ENCODE measurements around the gene MAGI1.

MAGI1 gene

DNA sequence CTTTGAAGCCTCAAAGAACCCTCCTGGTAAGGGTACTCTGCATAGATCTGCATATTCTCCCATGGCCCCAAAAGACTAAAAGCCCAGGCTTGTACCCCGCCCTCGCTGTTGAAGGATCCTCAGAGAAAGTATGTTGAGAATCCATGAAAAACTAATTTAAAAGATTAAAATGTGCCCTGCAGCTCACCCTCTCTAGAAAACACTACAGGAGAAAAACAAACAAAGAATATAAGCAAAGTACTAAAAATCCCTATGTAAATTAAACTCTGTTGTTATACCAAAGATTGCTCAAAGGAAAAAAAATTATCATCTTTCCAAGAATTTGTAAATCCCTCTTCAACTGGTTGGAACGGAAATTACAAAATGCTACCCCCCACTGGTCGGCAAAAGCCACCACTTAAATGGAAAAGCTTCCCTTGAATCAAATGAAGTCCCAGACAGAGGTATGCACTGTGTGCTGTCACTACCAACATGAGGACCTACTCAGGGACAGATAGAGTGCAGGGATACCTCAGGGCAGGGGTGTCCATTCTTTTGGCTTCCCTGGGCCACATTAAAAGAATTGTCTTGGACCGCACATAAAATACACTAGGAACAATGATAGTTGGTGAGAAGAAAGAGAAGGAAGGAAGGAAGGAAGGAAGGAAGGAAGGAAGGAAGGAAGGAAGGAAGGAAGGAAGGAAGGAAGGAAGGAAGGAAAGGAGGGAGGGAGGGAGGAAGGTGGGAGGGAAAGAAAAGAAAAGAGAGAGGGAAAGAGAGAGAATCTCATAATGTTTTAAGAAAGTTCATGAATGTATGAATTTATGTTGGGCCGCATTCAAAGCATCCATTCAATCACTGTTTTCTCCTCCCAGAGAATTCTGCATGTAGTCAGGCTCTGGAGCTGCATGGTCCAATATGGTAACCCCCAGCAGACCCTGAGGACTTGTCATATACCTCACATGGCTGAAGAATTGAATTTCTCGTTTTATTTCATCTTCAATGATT, 88.1 kb downstream of the MAGI1 start:
- H3K9me2 ChIP-seq (replicated peaks; ENCODE audit: insufficient read depth, low read length): no peaks in the 10 kb centered on the region
- no peaks in the 10 kb centered on the region for H3K36me3 ChIP-seq (ENCODE audit: low read length)
- H3K9ac ChIP-seq (ENCODE audit: low read length): no peak overlapping the region
- TF ChIP-seq EZH2phosphoT487 (conservative IDR thresholded peaks at IDR 0.05; ENCODE audit: low read length) (no peak), CTCF (IDR thresholded peaks at IDR 0.05; ENCODE audit: insufficient read depth, low read length, poor library complexity, severe bottlenecking) (no peak)
- H3K4me2 ChIP-seq (ENCODE audit: low read depth, low read length, poor library complexity, severe bottlenecking): no peak overlapping the region
- no peaks in the 10 kb centered on the region for H4K20me1 ChIP-seq (ENCODE audit: low read depth, low read length)
- H3K4me3 ChIP-seq (ENCODE audit: insufficient read depth, low read length, poor library complexity, severe bottlenecking): no peak overlapping the region
- H3K27ac ChIP-seq (ENCODE audit: low read depth, low read length): no peak overlapping the region
- H3K79me2 ChIP-seq (ENCODE audit: insufficient read depth, low read length): no peaks in the 10 kb centered on the region
- H3F3A ChIP-seq (ENCODE audit: insufficient read depth): no peaks in the 10 kb centered on the region
- H2AFZ ChIP-seq (ENCODE audit: low read depth, low read length, severe bottlenecking): no peak overlapping the region
- H3K27me3 ChIP-seq (ENCODE audit: low read length): no peaks in the 10 kb centered on the region
- H3K9me3 ChIP-seq (ENCODE audit: insufficient read depth, low read length): no peaks in the 10 kb centered on the region

- Histone ChIP-seq H3K79me2 (ENCODE audit: insufficient read depth, low read length) (no peaks in the 10 kb centered on the region), H4K20me1 (ENCODE audit: low read depth, low read length) (no peaks in the 10 kb centered on the region), H3K27ac (ENCODE audit: low read depth, low read length) (no peak overlapping the region), H3F3A (ENCODE audit: insufficient read depth) (no peaks in the 10 kb centered on the region), H3K4me3 (ENCODE audit: insufficient read depth, low read length, poor library complexity, severe bottlenecking) (no peak overlapping the region), H3K9me2 (replicated peaks; ENCODE audit: insufficient read depth, low read length) (no peaks in the 10 kb centered on the region), H3K9me3 (ENCODE audit: insufficient read depth, low read length) (no peaks in the 10 kb centered on the region), H2AFZ (ENCODE audit: low read depth, low read length, severe bottlenecking) (no peak overlapping the region), H3K27me3 (ENCODE audit: low read length) (no peaks in the 10 kb centered on the region), H3K9ac (ENCODE audit: low read length) (no peak overlapping the region), H3K36me3 (ENCODE audit: low read length) (no peaks in the 10 kb centered on the region), H3K4me2 (ENCODE audit: low read depth, low read length, poor library complexity, severe bottlenecking) (no peak overlapping the region)
- TF ChIP-seq EZH2phosphoT487 (conservative IDR thresholded peaks at IDR 0.05; ENCODE audit: low read length) (no peak), CTCF (IDR thresholded peaks at IDR 0.05; ENCODE audit: insufficient read depth, low read length, poor library complexity, severe bottlenecking) (no peak)
Measured at GRCh38 chr3:65948841-65949573, 89.7 kb downstream of the MAGI1 start.

DNA sequence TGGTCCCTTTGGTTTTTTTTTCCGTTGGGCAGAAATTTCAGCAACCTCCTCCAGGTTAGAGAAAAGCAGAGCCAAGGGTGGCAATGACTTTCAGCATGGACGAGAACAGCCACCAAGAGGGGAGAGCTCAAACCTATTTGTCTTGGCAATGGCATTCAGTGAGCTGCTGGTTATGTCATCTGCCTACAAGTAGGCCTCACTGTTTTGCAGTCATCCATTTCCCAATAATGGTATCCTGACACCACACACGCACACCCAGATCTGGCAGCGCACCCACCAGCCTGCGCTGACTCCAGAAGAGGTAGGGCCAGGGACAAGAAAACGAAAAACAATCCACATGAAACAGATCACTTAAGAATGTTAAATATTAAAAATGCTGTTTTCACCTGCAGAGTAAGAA, 92.3 kb downstream of the MAGI1 start:
- H3K36me3 ChIP-seq (ENCODE audit: low read length): no peaks in the 10 kb centered on the region
- H3K9me2 ChIP-seq (replicated peaks; ENCODE audit: insufficient read depth, low read length): no peaks in the 10 kb centered on the region
- H3K9me3 ChIP-seq (ENCODE audit: insufficient read depth, low read length): no peaks in the 10 kb centered on the region
- no peaks in the 10 kb centered on the region for H4K20me1 ChIP-seq (ENCODE audit: low read depth, low read length)
- H3F3A ChIP-seq (ENCODE audit: insufficient read depth): no peaks in the 10 kb centered on the region
- H3K27ac ChIP-seq (ENCODE audit: low read depth, low read length): no peak overlapping the region
- H3K79me2 ChIP-seq (ENCODE audit: insufficient read depth, low read length): no peaks in the 10 kb centered on the region
- H3K9ac ChIP-seq (ENCODE audit: low read length): no peak overlapping the region
- H3K27me3 ChIP-seq (ENCODE audit: low read length): no peaks in the 10 kb centered on the region
- H3K4me3 ChIP-seq (ENCODE audit: insufficient read depth, low read length, poor library complexity, severe bottlenecking): no peak overlapping the region
- H3K4me2 ChIP-seq (ENCODE audit: low read depth, low read length, poor library complexity, severe bottlenecking): no peak overlapping the region
- TF ChIP-seq CTCF (IDR thresholded peaks at IDR 0.05; ENCODE audit: insufficient read depth, low read length, poor library complexity, severe bottlenecking): no peak
- TF ChIP-seq EZH2phosphoT487 (conservative IDR thresholded peaks at IDR 0.05; ENCODE audit: low read length): no peak
- no peak overlapping the region for H2AFZ ChIP-seq (ENCODE audit: low read depth, low read length, severe bottlenecking)
